ENCODE results near the gene TMEM212. TPM values are rescaled to one million over a fixed set of nuclear protein-coding genes. Genes with fewer than 3 reads are reported as not detected.

The TMEM212 gene
- total RNA-seq, 1 donor from 2014 or later = not detected

GRCh38 chr3:171827836-171828458 lies 15.2 kb upstream of the TMEM212 start:
- H3K27me3 ChIP-seq (ENCODE audit: control insufficient read depth, insufficient read depth, low read length) = no peaks in the 10 kb centered on the region
- DNase-seq (ENCODE audit: low read depth) (no peak), FAIRE-seq (no peak)
- H3K36me3 ChIP-seq (ENCODE audit: control insufficient read depth, insufficient read depth, low read length) = no peaks in the 10 kb centered on the region
- H3K4me3 ChIP-seq (ENCODE audit: low read depth, low read length) = no peak overlapping the region
- TF ChIP-seq CTCF (IDR thresholded peaks at IDR 0.05; ENCODE audit: insufficient read depth, low read length, severe bottlenecking) = no peak

GRCh38 chr3:171828902-171829770 lies 14.0 kb upstream of the TMEM212 start:
- no peak for DNase-seq (ENCODE audit: low read depth)
- Histone ChIP-seq H3K4me3 (ENCODE audit: low read depth, low read length) (no peak overlapping the region), H3K27me3 (ENCODE audit: control insufficient read depth, insufficient read depth, low read length) (no peaks in the 10 kb centered on the region), H3K36me3 (ENCODE audit: control insufficient read depth, insufficient read depth, low read length) (no peaks in the 10 kb centered on the region)
- FAIRE-seq = no peak
- no peak for TF ChIP-seq CTCF (IDR thresholded peaks at IDR 0.05; ENCODE audit: insufficient read depth, low read length, severe bottlenecking)

- peak; percentile 95 for TF ChIP-seq CTCF (IDR thresholded peaks at IDR 0.05; ENCODE audit: insufficient read depth, low read length, severe bottlenecking)
- Histone ChIP-seq H3K4me3 (ENCODE audit: low read depth, low read length) (no peak overlapping the region), H3K36me3 (ENCODE audit: control insufficient read depth, insufficient read depth, low read length) (no peaks in the 10 kb centered on the region), H3K27me3 (ENCODE audit: control insufficient read depth, insufficient read depth, low read length) (no peaks in the 10 kb centered on the region)
- FAIRE-seq (no peak), DNase-seq (ENCODE audit: low read depth) (peak; percentile 66)
Observed at GRCh38 chr3:171829841-171830517, 13.2 kb upstream of the TMEM212 start.

- no peak for FAIRE-seq
- H3K36me3 ChIP-seq (ENCODE audit: control insufficient read depth, insufficient read depth, low read length) = no peaks in the 10 kb centered on the region
- TF ChIP-seq CTCF (IDR thresholded peaks at IDR 0.05; ENCODE audit: insufficient read depth, low read length, severe bottlenecking) = no peak
- no peak overlapping the region for H3K4me3 ChIP-seq (ENCODE audit: low read depth, low read length)
- no peaks in the 10 kb centered on the region for H3K27me3 ChIP-seq (ENCODE audit: control insufficient read depth, insufficient read depth, low read length)
- DNase-seq (ENCODE audit: low read depth) = no peak
Observed at GRCh38 chr3:171830518-171830875, 12.7 kb upstream of the TMEM212 start.

- no peak for TF ChIP-seq CTCF (IDR thresholded peaks at IDR 0.05; ENCODE audit: insufficient read depth, low read length, severe bottlenecking)
- FAIRE-seq = no peak
- no peak for DNase-seq (ENCODE audit: low read depth)
Observed at GRCh38 chr3:171831936-171832335, 11.2 kb upstream of the TMEM212 start.

More at GRCh38 chr3:171831936-171832335, 11.2 kb upstream of the TMEM212 start:
- no peak overlapping the region for H3K4me3 ChIP-seq (ENCODE audit: low read depth, low read length)
- no peaks in the 10 kb centered on the region for H3K36me3 ChIP-seq (ENCODE audit: control insufficient read depth, insufficient read depth, low read length)
- H3K27me3 ChIP-seq (ENCODE audit: control insufficient read depth, insufficient read depth, low read length) = no peaks in the 10 kb centered on the region

Measured in bronchial epithelial cell (primary cell).